Keratinocyte (primary cell): ENCODE results near the gene CPAMD8. TPM values are rescaled to one million over a fixed set of nuclear protein-coding genes. Genes with fewer than 3 reads are reported as not detected.

ENCODE experiments used
- DNase-seq: peaks from one replicate; pipeline ENCODE4 v3.0.0-alpha.2; 2011; ENCODE audit warnings: low read depth, missing footprints, low spot score
- FAIRE-seq: peaks from 2 replicates; lab custom pipeline; 2011; peaks lifted over from hg19 to GRCh38; lab: Jason Lieb, UNC
- H2AFZ ChIP-seq: 2 replicates; pipeline ENCODE4 v1.6.0; 2012; ENCODE audit warnings: low read length, control low read depth, inconsistent platforms; ENCODE audit not compliant: control insufficient read depth
- H3K27ac ChIP-seq: 2 replicates; pipeline ENCODE4 v1.5.1; 2011; ENCODE audit warnings: low read length; ENCODE audit not compliant: control insufficient read depth, insufficient read depth
- H3K27me3 ChIP-seq: 3 replicates; pipeline ENCODE4 v1.6.0; 2011; ENCODE audit warnings: low read length; ENCODE audit not compliant: control insufficient read depth, insufficient read depth; ENCODE audit errors: extremely low read depth
- H3K36me3 ChIP-seq, 2 experiments: 2 replicates in 1 of 2; 3 replicates in 1 of 2; pipeline ENCODE4 v1.5.1; 2011; ENCODE audit warnings: low read length in 2 of 2, mild to moderate bottlenecking in 1 of 2; ENCODE audit not compliant: control insufficient read depth in 2 of 2, insufficient read depth in 2 of 2; ENCODE audit errors: extremely low read depth in 1 of 2
- H3K4me1 ChIP-seq: 3 replicates; pipeline ENCODE4 v1.5.1; 2011; ENCODE audit warnings: low read length; ENCODE audit not compliant: control insufficient read depth, insufficient read depth; ENCODE audit errors: extremely low read depth
- H3K4me2 ChIP-seq: 3 replicates; pipeline ENCODE4 v1.6.0; 2011; ENCODE audit warnings: low read depth, low read length; ENCODE audit not compliant: control insufficient read depth, insufficient read depth; ENCODE audit errors: extremely low read depth
- H3K4me3 ChIP-seq, 3 experiments: fragments of 200-600 bp in 1 of 3; sonication (generic) in 1 of 3; 2 replicates in 2 of 3; 3 replicates in 1 of 3; pipeline ENCODE4 v1.5.1; 2011 to 2016; ENCODE audit warnings: low read length in 3 of 3, mild to moderate bottlenecking in 3 of 3, control low read depth in 2 of 3, inconsistent platforms in 1 of 3, low read depth in 1 of 3, mixed read lengths in 1 of 3, mixed run types in 1 of 3, moderate library complexity in 1 of 3; ENCODE audit not compliant: control insufficient read depth in 2 of 3, insufficient read depth in 2 of 3; ENCODE audit errors: extremely low read depth in 1 of 3
- H3K79me2 ChIP-seq: 2 replicates; pipeline ENCODE4 v1.6.0; 2012; ENCODE audit warnings: low read length; ENCODE audit not compliant: control insufficient read depth, insufficient read depth
- H3K9ac ChIP-seq: 3 replicates; pipeline ENCODE4 v1.6.0; 2011; ENCODE audit warnings: low read length; ENCODE audit not compliant: control insufficient read depth, insufficient read depth; ENCODE audit errors: extremely low read depth
- H3K9me1 ChIP-seq: 3 replicates; pipeline ENCODE4 v1.6.0; 2011; ENCODE audit warnings: low read length; ENCODE audit not compliant: control insufficient read depth, insufficient read depth; ENCODE audit errors: extremely low read depth
- H3K9me3 ChIP-seq: 2 replicates; pipeline ENCODE4 v1.5.1; 2012; ENCODE audit warnings: low read depth, low read length; ENCODE audit not compliant: control insufficient read depth
- H4K20me1 ChIP-seq: 3 replicates; pipeline ENCODE4 v1.6.0; 2011; ENCODE audit warnings: low read length; ENCODE audit not compliant: control insufficient read depth, insufficient read depth; ENCODE audit errors: extremely low read depth
- EZH2 ChIP-seq: IDR thresholded peaks from one replicate; pipeline ENCODE4 v1.6.1; 2012; ENCODE audit warnings: inconsistent platforms, mild to moderate bottlenecking, low read length, moderate library complexity
- dilution Hi-C: fragments of 300-500 bp; cut with MboI; formaldehyde crosslinking; loops from one replicate; pipeline ENCODE4 v1.7.0; 2020; ENCODE audit warnings: low sequenced_read_pairs; ENCODE audit not compliant: extremely low pct_ligation_motif_present
- polyA plus RNA-seq, 5 experiments: library from polyadenylated mRNA; depleted of rRNA in 3 of 5; stranded (reverse) in 3 of 5; stranded (forward) in 1 of 5; unstranded in 1 of 5; fragments of >200 nt; gene quantifications; 1 replicate in 1 of 5; 2 replicates in 3 of 5; 3 replicates in 1 of 5; pipeline versions ENCODE4 v1.2.1 to v1.2.3, GENCODE V29; 2011 to 2012; ENCODE audit warnings: missing spikeins in 2 of 5, low read depth in 1 of 5, low replicate concordance in 1 of 5
- TF ChIP-seq, protein P1 (sequence below), 3 experiments: IDR thresholded peaks in 1 of 3; conservative IDR thresholded peaks in 1 of 3; optimal IDR thresholded peaks in 1 of 3; 2 replicates in 2 of 3; 3 replicates in 1 of 3; pipeline versions ENCODE3 to v1.5.1; 2011; ENCODE audit warnings: low read length in 3 of 3, mild to moderate bottlenecking in 3 of 3, moderate library complexity in 2 of 3, control low read depth in 1 of 3, inconsistent platforms in 1 of 3; ENCODE audit not compliant: insufficient read depth in 2 of 3; ENCODE audit errors: extremely low read depth in 1 of 3

CPAMD8 gene
- polyA plus RNA-seq, 1 donor (not counting 4 experiments of a cell fraction or from before 2014, with no cell fraction given), result 0.38 TPM

DNA sequence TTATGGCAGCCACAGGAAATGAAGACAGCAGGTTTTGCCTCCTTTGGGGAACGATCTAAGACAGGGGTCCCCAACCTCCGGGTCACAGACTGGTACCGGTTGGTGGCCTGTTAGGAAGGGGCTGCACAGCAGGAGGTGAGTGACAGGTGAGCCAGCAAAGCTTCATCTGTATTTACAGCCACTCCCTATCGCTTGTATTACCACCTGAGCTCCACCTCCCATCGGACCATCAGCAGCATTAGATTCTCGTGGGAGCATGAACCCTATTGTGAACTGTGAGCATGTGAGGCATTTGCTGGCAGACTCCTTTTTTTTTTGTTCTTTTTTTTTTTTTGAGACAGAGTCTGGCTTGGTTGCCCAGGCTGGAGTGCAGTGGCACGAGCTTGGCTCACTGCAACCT is 115.6 kb downstream of the CPAMD8 start:
- Histone ChIP-seq H4K20me1 (no peaks in the 10 kb centered on the region), H3K9me3 (no peaks in the 10 kb centered on the region), H2AFZ (no peak overlapping the region), H3K27me3 (no peaks in the 10 kb centered on the region), H3K4me2 (no peak overlapping the region), H3K79me2 (no peaks in the 10 kb centered on the region), H3K36me3 (no peaks in the 10 kb centered on the region), H3K27ac (no peak overlapping the region), H3K4me1 (no peaks in the 10 kb centered on the region), H3K9me1 (no peaks in the 10 kb centered on the region), H3K9ac (no peak overlapping the region), H3K4me3 (no peak overlapping the region)
- FAIRE-seq (no peak), DNase-seq (no peak)
- dilution Hi-C loops, result no loop called here
- TF ChIP-seq, protein P1, sequence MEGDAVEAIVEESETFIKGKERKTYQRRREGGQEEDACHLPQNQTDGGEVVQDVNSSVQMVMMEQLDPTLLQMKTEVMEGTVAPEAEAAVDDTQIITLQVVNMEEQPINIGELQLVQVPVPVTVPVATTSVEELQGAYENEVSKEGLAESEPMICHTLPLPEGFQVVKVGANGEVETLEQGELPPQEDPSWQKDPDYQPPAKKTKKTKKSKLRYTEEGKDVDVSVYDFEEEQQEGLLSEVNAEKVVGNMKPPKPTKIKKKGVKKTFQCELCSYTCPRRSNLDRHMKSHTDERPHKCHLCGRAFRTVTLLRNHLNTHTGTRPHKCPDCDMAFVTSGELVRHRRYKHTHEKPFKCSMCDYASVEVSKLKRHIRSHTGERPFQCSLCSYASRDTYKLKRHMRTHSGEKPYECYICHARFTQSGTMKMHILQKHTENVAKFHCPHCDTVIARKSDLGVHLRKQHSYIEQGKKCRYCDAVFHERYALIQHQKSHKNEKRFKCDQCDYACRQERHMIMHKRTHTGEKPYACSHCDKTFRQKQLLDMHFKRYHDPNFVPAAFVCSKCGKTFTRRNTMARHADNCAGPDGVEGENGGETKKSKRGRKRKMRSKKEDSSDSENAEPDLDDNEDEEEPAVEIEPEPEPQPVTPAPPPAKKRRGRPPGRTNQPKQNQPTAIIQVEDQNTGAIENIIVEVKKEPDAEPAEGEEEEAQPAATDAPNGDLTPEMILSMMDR (optimal IDR thresholded peaks at IDR 0.05 in 1 of 3, IDR thresholded peaks at IDR 0.05 in 1 of 3, conservative IDR thresholded peaks at IDR 0.05 in 1 of 3; ENCODE audit: extremely low read depth in 1 of 3, insufficient read depth in 2 of 3, low read length in 3 of 3), result no peak
- no peak for TF ChIP-seq EZH2

DNA sequence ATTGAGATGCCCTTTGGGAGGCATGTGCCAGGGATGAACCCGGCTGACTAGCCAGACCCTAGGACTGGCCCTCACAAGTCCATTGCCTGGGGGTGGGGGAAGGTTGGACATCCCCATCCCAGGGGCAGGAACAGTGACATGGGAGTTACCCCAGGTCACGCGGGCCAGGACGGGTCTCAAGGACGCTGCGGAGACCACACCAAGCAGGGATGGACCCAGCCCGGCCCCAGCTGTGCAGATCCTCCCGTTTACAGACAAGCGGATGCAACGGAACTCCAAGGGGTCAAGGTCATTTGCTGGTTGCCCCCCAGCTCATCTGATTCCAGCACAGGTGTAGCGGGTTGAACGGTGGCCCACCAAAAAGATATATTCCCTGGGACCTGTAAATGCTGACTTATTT is 117.9 kb downstream of the CPAMD8 start:
- no peak for FAIRE-seq
- Histone ChIP-seq H3K36me3 (no peaks in the 10 kb centered on the region), H3K9me1 (no peaks in the 10 kb centered on the region), H3K4me1 (no peaks in the 10 kb centered on the region), H4K20me1 (no peaks in the 10 kb centered on the region), H3K9me3 (no peaks in the 10 kb centered on the region), H3K79me2 (no peaks in the 10 kb centered on the region), H2AFZ (no peak overlapping the region), H3K4me2 (no peak overlapping the region), H3K4me3 (no peak overlapping the region), H3K9ac (no peak overlapping the region), H3K27ac (no peak overlapping the region), H3K27me3 (no peaks in the 10 kb centered on the region)
- DNase-seq, result no peak
- TF ChIP-seq EZH2, result no peak
- TF ChIP-seq, protein P1 (optimal IDR thresholded peaks at IDR 0.05 in 1 of 3, IDR thresholded peaks at IDR 0.05 in 1 of 3, conservative IDR thresholded peaks at IDR 0.05 in 1 of 3; ENCODE audit: extremely low read depth in 1 of 3, insufficient read depth in 2 of 3, low read length in 3 of 3), result no peak
- dilution Hi-C loops, result no loop called here
